Calu3 (cell line): ENCODE data around the gene OLFML2B. TPM values are rescaled to one million over a fixed set of nuclear protein-coding genes. Genes with fewer than 3 reads are reported as not detected.
A peak's percentile ranks its signal among the peaks of the same experiment; 100 is the strongest.

Experiments used
- BruUV-seq: library from RNA; stranded (reverse); fragments of 400-500 nt; replicated peaks from 2 replicates; lab custom pipeline; 2021; lab: Mats Ljungman, UMichigan
- CTCF ChIA-PET: fragments of 300-600 bp; sonication (Branson Sonifier 250); formaldehyde crosslinking; loops from one replicate; lab custom pipeline; 2022; ENCODE audit warnings: antibody characterized with exemption; lab: Charles Lee
- DNase-seq: peaks from one replicate; pipeline ENCODE4 v3.0.0; 2022
- H3K27ac Mint-ChIP-seq: one replicate; pipeline ENCODE4 v1.8.0; 2022; ENCODE audit warnings: mixed read lengths; ENCODE audit not compliant: unreplicated experiment
- H3K27me3 Mint-ChIP-seq: one replicate; pipeline ENCODE4 v1.8.0; 2022; ENCODE audit warnings: mixed read lengths; ENCODE audit not compliant: unreplicated experiment
- H3K36me3 Mint-ChIP-seq: one replicate; pipeline ENCODE4 v1.8.0; 2022; ENCODE audit warnings: mild to moderate bottlenecking, moderate library complexity, mixed read lengths; ENCODE audit not compliant: insufficient read depth, unreplicated experiment
- H3K4me1 Mint-ChIP-seq: one replicate; pipeline ENCODE4 v1.8.0; 2022; ENCODE audit warnings: mild to moderate bottlenecking, low read depth, mixed read lengths; ENCODE audit not compliant: unreplicated experiment
- H3K4me3 Mint-ChIP-seq: one replicate; pipeline ENCODE4 v1.8.0; 2022; ENCODE audit warnings: mild to moderate bottlenecking, low read depth, moderate library complexity, mixed read lengths; ENCODE audit not compliant: unreplicated experiment
- H3K9me3 Mint-ChIP-seq: one replicate; pipeline ENCODE4 v1.8.0; 2022; ENCODE audit warnings: low read depth, mixed read lengths; ENCODE audit not compliant: unreplicated experiment
- CTCF ChIP-seq: fragments of 200-600 bp; IDR thresholded peaks from one replicate; pipeline ENCODE4 v1.8.0; 2022; ENCODE audit warnings: antibody characterized with exemption; ENCODE audit not compliant: unreplicated experiment
- intact Hi-C: fragments of 100-400 bp; cut with micrococcal nuclease; formaldehyde crosslinking; loops from one replicate; pipeline ENCODE4 v1.10.0; 2022; ENCODE audit not compliant: unreplicated experiment
- total RNA-seq: library from RNA; stranded (reverse); gene quantifications from 2 replicates; pipeline ENCODE4 v1.2.3, GENCODE V29; 2022

OLFML2B gene
- total RNA-seq, 1 experiment from 2014 or later = not detected

DNA sequence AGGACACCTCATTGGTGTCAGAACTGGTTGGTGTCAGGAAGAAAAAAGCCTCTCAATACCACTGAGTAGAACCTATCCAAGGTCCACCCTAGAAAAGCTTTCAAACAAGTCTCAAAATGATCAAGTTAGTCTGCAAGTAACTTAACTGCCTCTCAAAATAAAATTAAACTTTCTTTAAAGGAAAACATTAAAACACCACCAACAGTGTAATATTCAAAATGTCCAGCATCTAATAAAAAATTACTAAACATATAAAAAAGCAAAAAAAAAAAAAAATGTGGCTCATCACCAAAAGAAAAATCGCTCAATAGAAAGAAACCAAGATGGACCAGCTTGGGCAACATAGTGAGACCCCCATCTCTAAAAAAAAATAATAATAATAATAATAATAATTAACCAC lies 18.7 kb upstream of the OLFML2B start:
- peaks cover 8% of the 10 kb centered on the region for H3K4me1 Mint-ChIP-seq
- H3K27ac Mint-ChIP-seq = no peak overlapping the region

DNA sequence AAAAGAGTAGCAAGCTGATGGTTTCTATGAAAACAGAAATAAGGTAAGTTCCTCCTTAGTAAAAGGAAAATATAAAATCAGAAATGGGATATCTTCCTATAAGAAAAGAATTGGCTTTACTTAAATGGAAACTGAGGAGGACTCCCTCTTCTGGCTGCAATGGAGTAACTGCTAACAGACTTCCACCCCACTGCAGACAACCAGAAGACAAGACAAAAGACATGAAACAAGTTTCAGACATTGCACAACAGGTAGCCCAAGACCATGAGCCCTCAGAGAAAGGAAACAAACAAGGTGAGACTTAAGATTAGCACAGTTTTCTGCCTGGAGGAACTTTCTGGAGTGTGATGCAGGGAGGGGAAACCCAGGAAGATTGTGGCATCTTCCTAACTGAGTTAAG lies 17.0 kb upstream of the OLFML2B start:
- BruUV-seq = no TSS peak
- no peaks in the 10 kb centered on the region for H3K9me3 Mint-ChIP-seq
- H3K4me3 Mint-ChIP-seq = no peak overlapping the region
- TF ChIP-seq CTCF = peak; percentile 56
- peaks cover 8% of the 10 kb centered on the region for H3K4me1 Mint-ChIP-seq
- H3K27me3 Mint-ChIP-seq = no peaks in the 10 kb centered on the region
- intact Hi-C loops = no loop called here
- H3K27ac Mint-ChIP-seq = no peak overlapping the region
- CTCF ChIA-PET = no interaction called here
- no peaks in the 10 kb centered on the region for H3K36me3 Mint-ChIP-seq
- DNase-seq = no peak

More for the DNA sequence above, 18.7 kb upstream of the OLFML2B start:
- Mint-ChIP-seq H3K4me3 (no peak overlapping the region), H3K9me3 (no peaks in the 10 kb centered on the region), H3K27me3 (no peaks in the 10 kb centered on the region), H3K36me3 (no peaks in the 10 kb centered on the region)
- no peak for TF ChIP-seq CTCF
- intact Hi-C loops = no loop called here
- CTCF ChIA-PET = interaction anchor here (2.2 kb wide), 1 partner anchor 250 kb away, joined by 11 read pairs; no protein-coding TSS in a partner anchor
- DNase-seq = no peak
- BruUV-seq = no TSS peak

DNA sequence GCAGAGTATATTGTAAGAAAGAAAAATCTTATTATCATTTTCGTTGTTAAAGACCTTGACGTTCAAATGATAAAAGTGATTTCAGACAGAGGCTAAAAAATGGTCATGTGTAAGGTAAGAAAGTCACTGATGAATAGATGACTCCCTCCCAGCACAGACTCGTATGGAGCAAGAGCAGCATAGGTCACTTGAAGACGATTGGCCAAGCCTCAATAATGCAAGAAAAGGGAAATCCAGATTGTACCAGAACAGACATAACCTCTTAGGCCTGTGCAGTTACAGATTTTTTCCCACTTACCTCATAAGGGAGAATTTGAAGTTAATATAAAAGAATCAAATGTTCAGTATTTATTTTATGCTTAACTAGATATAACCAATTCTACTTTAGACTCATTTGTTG lies 16.3 kb upstream of the OLFML2B start:
- H3K27ac Mint-ChIP-seq = no peak overlapping the region
- no peaks in the 10 kb centered on the region for H3K27me3 Mint-ChIP-seq
- no peak for TF ChIP-seq CTCF
- peaks cover 8% of the 10 kb centered on the region for H3K4me1 Mint-ChIP-seq
- no peak for DNase-seq
- BruUV-seq = no TSS peak
- CTCF ChIA-PET = no interaction called here
- no peak overlapping the region for H3K4me3 Mint-ChIP-seq
- no peaks in the 10 kb centered on the region for H3K9me3 Mint-ChIP-seq
- intact Hi-C loops = no loop called here
- no peaks in the 10 kb centered on the region for H3K36me3 Mint-ChIP-seq

DNA sequence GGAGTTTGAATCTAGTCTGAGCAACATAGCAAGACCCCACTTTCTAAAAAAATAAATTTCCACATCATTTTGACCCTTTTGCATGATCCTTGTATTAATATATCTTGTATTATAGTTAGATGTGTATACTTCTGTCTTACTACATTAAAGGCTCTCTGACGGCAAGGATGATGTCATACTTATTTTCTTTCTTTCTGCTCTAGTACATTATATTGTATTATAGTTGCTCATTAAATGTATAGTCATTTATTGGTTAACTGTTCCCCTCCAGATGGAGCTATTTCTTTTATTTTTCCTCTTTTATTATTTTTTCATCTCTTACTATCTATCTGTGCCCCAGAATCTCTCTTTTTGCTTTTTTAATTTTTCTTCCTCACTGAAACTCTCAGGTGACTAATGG lies 15.0 kb upstream of the OLFML2B start:
- no TSS peak for BruUV-seq
- no peak overlapping the region for H3K27ac Mint-ChIP-seq
- intact Hi-C loops = loop anchor here (10.0 kb wide), 1 partner anchor 134 kb away; no protein-coding TSS in a partner anchor
- DNase-seq = no peak
- H3K4me1 Mint-ChIP-seq = peaks cover 8% of the 10 kb centered on the region
- H3K4me3 Mint-ChIP-seq = no peak overlapping the region
- H3K9me3 Mint-ChIP-seq = no peaks in the 10 kb centered on the region
- no peaks in the 10 kb centered on the region for H3K36me3 Mint-ChIP-seq
- TF ChIP-seq CTCF = no peak
- CTCF ChIA-PET = interaction anchor here (0.5 to 3.6 kb wide), 3 partner anchors 14 to 353 kb away, joined by 3 to 162 read pairs (median 5); partner anchors contain the start of gene OLFML2B
- H3K27me3 Mint-ChIP-seq = peaks cover 9% of the 10 kb centered on the region
